AG20443 (cell line): ENCODE data around the gene CDH4.

ENCODE experiments used
- DNase-seq: peaks from one replicate; pipeline ENCODE4 v3.0.0; 2012; ENCODE audit warnings: low spot score, mixed read lengths

The CDH4 gene

GRCh38 chr20:61631751-61632150 is 379.7 kb downstream of the CDH4 start:
- no peak for DNase-seq

GRCh38 chr20:61633004-61633403 is 380.9 kb downstream of the CDH4 start:
- DNase-seq = no peak

GRCh38 chr20:61634376-61635145 is 382.5 kb downstream of the CDH4 start:
- DNase-seq = no peak

DNA sequence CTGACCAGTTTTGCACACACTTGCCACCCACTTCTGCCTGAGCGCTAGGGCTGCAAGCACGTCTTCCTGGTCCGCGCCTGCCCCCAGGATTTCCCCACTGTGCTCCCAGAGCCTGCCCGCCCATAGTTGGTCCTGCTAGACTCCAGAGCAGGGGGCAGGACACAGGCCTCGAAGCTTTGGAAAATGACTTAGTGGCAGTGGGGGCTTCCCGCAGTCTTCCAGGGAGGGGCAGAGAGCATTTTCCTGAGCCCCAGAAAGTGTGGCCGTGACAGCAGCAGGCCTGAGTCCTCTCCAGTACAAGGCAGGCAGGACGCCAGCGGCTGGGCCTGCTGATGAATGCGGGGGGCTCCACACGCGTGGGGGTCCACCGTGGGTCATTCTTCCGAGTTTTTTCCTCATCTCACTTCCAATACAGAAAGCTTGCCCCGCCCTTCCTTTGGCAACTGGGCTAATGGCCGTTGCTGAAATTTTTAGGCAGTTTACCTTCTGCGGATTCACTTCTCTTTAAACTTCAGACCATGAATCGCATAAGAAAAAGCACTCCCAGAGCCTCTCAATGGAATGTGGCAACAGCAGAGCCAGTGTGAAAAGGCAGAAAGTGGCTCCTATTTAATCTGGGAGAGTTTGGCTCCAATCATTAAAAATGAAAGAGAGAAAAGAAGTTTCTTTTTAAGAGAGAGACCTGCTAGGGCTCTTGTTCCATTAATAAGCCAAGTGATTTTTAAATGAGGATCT is 383.8 kb downstream of the CDH4 start:
- DNase-seq = no peak

GRCh38 chr20:61636531-61637116 is 384.6 kb downstream of the CDH4 start:
- no peak for DNase-seq

GRCh38 chr20:61638802-61639585 is 386.9 kb downstream of the CDH4 start:
- no peak for DNase-seq

DNA sequence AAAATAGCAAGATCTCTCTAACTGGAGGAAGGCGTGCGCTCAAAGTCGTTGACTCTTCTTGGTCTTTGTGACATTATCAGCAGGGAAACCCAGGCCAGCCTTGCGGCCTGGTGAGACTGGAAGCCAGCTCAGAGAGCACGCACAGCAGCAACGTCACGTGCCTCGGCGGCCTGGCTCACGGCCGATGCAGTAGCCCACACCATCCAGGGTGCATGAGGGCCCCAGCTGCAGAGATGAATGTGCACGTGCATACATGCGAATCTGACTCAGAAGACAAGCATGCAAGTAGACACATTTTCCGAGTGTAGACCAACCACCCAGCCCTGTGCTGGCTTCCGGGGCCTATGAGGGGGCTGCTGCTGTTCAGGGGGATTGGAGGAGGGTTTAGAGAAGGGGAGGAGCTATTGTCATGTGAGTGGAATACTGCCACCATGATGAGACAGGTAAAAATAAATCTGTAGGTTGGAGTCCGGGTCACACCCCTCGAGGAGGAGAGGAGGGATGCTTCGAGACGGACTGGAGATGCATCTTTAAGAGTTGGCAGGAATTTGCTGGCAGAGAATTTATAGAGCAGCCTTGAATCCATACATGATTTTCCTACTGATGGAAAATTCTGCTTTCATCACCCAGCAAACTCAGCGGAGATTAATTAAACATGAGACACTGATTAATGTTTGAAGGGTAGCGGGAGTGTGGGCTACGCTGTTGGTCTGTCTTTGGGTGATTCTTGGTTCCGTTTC is 388.2 kb downstream of the CDH4 start:
- DNase-seq = peak; percentile 67

DNA sequence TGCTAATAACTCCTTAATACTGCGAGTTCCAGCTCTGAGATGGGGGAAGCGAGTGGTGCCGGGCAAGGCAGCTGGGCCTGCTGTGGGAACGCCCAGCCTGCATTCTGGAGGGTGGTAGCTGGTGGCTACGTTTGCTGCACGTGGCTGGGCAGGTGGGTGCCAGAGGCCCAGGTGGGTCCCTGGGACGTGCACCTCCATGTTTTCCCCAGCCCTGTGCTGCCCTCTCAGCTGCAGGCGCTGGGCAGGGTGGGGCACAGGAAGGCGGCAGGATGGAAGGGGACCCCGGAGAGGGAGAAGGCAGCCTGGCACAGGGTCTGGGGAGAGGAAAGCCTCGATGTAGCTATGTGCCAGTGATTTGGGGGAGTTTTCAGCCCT is 388.8 kb downstream of the CDH4 start:
- no peak for DNase-seq

DNA sequence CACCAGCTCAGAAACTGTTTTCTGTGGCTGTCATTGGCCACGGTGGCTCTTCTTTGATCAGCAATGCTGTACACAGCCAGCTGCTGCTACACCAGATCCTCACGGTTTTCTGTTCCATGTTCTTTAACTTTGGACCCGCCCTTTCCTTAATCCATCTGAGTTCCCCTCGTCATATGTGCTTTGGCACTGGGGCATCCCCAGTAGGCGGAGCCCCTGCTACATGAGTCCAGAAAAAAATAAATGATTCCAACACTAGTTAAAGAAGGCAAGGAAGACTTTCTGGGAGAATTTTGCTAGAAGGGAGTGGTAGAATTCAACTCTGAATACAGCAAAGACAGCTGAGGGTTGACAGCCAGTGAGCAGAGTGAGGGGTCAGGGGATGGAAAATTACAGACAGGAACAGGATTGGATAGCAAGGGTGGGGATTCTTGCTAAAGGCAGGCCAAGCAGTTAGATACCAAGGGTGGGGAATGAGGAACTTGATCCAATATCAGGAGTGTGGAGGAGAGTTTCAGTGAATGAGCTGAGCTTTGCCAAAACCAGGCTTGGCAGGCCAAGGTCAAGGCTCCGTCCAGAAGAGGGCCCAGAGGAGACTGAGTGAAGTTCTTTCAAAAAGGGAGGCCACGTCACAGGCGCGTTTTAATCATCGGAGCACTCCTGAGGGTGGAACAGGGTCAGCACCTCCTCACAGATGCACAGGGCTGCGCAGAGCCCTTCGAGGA is 391.8 kb downstream of the CDH4 start:
- no peak for DNase-seq

DNA sequence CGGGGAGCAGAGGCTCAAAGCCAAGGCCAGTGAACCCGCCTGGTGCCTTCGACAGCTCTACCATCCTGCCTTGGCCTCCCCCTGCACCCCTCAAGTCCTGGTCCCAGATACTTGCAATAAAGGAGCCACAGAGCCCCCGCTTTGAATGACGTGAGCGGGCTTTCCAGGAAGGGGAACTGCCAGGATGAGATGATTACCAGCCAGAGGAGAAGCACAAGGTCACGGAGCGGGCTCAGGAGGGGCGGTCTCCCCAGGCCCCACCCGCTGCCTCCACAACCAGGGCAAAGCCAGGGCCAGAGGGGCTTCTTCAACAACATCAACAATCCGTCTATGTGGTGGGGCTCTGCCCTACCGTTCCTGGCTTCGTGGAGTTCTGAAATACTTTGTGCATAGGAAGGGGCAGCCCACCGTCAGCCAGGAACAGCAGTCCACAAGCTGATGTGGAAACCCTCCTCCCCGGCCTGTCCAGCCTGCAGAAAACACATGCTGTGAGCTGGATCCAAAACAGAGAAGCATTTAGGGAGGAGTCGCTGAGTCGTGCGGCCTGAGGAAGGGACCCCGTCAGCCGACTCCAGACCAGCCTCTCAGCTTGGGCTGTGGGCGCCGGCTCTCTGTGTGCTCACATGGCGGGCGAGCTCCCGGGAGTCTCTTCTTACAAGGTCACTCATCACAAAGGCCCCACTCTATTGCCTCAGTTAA is 392.5 kb downstream of the CDH4 start:
- no peak for DNase-seq

DNA sequence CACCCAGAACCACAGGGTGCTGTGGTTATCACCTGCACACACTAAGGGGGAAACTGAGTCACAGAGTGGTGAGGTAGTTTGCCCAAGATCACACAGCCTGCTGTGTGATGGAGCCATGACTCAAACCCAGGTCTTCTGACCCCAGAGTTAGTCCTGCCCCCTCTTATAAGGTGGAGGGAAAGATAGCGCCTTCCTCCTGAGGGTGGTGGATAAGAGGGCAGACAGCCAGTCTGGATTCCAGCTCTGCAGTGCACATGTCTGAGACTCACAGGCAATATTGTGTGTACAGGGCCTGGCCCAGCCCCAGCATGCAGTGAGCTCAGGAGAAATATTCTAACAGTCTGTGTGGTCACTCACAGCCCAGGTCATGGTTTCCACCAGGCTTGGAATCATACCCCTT is 393.7 kb downstream of the CDH4 start:
- DNase-seq = no peak

DNA sequence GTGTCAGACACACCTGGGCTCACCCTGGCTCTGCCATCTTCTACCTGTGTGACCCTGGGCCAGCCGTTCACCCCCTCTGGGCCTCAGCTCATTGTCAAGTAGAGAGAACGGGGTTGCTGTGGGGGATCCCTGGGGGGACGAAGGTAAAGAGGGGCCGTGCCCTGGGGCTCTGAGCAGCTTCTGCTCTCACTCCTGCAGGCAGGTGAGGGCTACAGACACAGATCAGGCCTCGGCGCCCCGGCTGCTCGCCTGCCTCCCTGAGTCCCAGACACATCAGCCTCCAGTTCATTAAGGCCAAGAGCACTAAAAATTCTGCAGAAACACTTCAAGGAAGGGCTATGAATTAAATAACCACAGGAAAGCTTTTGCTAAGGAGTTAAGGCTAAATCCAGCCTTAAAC is 394.4 kb downstream of the CDH4 start:
- no peak for DNase-seq

DNA sequence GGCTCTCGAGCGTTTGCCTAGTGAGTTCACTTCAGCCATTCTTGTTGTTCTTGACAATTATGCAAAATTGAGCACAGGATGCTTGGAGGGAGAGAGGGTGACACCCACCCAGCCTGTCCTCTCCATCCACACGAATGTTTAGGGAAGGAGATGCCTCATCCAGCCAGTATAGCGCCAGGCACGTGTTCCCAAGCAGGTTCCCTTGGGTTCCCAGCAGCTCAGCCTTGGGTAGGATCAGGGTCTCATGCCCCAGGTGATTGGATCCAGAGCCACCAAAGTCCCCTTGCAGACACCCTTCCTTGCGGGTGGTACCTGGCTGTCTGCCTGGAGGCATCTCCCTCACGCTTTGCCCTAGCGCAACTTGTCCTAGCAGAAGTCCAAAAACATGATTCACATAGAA is 394.9 kb downstream of the CDH4 start:
- no peak for DNase-seq

- no peak for DNase-seq
Observed at GRCh38 chr20:61647702-61648101, 395.6 kb downstream of the CDH4 start.

GRCh38 chr20:61649105-61649859 is 397.2 kb downstream of the CDH4 start:
- no peak for DNase-seq

GRCh38 chr20:61649860-61650162 is 397.8 kb downstream of the CDH4 start:
- DNase-seq = no peak

DNA sequence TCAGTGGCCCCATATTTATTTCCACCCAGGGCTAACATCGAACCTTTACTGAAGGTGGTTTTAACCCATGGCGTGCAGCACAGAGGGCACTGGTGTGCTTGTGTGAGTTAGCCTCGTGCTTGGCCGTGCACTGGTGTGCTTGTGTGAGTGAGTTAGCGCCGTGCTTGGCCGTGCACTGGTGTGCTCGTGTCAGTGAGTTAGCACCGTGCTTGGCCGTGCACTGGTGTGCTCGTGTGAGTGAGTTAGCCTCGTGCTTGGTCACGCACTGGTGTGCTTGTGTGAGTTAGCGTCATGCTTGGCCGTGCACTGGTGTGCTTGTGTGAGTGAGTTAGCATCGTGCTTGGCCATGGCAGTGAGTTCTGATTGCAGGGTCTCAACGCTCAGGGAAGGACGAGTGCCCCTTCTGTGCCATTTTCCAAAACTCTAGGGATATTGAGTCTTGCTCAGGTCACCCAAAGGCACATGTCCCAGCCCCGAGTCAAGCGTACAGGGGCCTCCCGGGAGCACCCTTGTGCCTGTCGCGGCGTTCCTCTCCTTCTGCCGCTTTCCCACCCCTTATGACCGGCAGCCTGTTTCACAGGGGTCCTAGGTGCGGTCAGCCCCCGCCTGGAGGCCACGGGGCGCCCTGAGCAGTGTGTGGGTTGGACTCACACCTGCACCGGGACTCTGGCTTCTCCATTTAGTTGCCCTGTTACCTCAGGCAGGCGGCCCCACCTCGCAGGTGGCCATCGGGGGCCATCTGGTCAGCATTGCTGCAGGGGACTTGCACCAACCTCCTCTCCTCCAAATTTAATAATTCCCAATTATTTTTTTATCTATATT is 399.1 kb downstream of the CDH4 start:
- DNase-seq = no peak

DNA sequence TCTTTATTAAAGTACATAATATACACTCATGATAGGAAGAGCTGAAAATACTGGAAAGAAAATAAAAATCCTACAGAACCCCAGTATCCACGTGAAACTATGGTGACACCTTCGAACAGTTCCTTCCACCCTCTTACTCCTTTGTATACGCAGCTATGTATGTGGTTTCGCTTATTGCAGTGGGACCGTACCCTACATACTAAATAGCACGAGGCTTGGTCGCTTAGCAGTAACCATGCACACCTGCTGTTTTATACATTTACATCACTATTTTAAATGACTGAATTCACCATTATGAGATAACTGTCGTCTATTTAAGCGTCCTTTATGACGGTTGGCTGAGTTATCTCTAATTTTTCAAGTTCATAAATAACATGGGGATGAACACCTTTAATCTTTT is 400.1 kb downstream of the CDH4 start:
- DNase-seq = no peak

GRCh38 chr20:61654726-61655125 is 402.7 kb downstream of the CDH4 start:
- DNase-seq = no peak
